Spleen (tissue), 7 donors: Measurements from ENCODE around the gene PRPH2.

ENCODE experiments used
- POLR2A ChIP-seq, 3 donors: fragments of 450-650 bp; IDR thresholded peaks; one replicate each; pipeline ENCODE4 v1.5.1; 2017; ENCODE audit warnings: antibody characterized with exemption in 3 of 3, mild to moderate bottlenecking in 1 of 3
- POLR2AphosphoS5 ChIP-seq, 3 donors: sonication (generic); formaldehyde crosslinking; IDR thresholded peaks; one replicate each; pipeline ENCODE4 v1.5.1; 2017; ENCODE audit warnings: antibody characterized with exemption in 3 of 3
- TF ChIP-seq, protein P1 (sequence below), 11 experiments: fragments of 200-600 bp in 7 of 11; fragments of 450-650 bp in 4 of 11; sonication (generic) in 4 of 11; IDR thresholded peaks in 8 of 11; conservative IDR thresholded peaks in 3 of 11; 1 replicate in 7 of 11; 2 replicates in 4 of 11; pipeline versions ENCODE4 v1.4.0 to v1.8.0; 2016 to 2021; ENCODE audit warnings: antibody characterized with exemption in 11 of 11, inconsistent platforms in 4 of 11, mild to moderate bottlenecking in 1 of 11
- donor health status: DM: no; HTN: no; CAD: no; lungs with moderate emphysema.
- donor health status: DM: no; HTN: no; CAD: no.
- donor health status: DM: no; HTN: no; CAD: no.

GRCh38 chr6:42758756-42759430, 36.5 kb upstream of the PRPH2 start:
- TF ChIP-seq, protein P1, sequence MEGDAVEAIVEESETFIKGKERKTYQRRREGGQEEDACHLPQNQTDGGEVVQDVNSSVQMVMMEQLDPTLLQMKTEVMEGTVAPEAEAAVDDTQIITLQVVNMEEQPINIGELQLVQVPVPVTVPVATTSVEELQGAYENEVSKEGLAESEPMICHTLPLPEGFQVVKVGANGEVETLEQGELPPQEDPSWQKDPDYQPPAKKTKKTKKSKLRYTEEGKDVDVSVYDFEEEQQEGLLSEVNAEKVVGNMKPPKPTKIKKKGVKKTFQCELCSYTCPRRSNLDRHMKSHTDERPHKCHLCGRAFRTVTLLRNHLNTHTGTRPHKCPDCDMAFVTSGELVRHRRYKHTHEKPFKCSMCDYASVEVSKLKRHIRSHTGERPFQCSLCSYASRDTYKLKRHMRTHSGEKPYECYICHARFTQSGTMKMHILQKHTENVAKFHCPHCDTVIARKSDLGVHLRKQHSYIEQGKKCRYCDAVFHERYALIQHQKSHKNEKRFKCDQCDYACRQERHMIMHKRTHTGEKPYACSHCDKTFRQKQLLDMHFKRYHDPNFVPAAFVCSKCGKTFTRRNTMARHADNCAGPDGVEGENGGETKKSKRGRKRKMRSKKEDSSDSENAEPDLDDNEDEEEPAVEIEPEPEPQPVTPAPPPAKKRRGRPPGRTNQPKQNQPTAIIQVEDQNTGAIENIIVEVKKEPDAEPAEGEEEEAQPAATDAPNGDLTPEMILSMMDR (IDR thresholded peaks at IDR 0.05 in 8 of 11, conservative IDR thresholded peaks at IDR 0.05 in 3 of 11) = no peak
- TF ChIP-seq POLR2A (IDR thresholded peaks at IDR 0.05) (no peak), POLR2AphosphoS5 (IDR thresholded peaks at IDR 0.05) (no peak)
